WERI-Rb-1 (cell line): Measurements from ENCODE around the gene CETP.

ENCODE experiments used
- DNase-seq: peaks from one replicate; pipeline ENCODE4 v3.0.0-alpha.2; 2020
- H3K27ac ChIP-seq: fragments of 250-450 bp; sonication (Bioruptor Pico); 2 replicates; pipeline ENCODE4 v1.5.1; 2020; ENCODE audit warnings: mild to moderate bottlenecking, moderate library complexity
- H3K27me3 ChIP-seq: fragments of 250-450 bp; sonication (Bioruptor Pico); 2 replicates; pipeline ENCODE4 v1.5.1; 2021; ENCODE audit warnings: mild to moderate bottlenecking, low read depth, moderate library complexity; ENCODE audit not compliant: insufficient read depth, severe bottlenecking
- H3K36me3 ChIP-seq: fragments of 250-450 bp; sonication (Bioruptor Pico); 2 replicates; pipeline ENCODE4 v1.5.1; 2020; ENCODE audit warnings: mild to moderate bottlenecking, moderate library complexity
- H3K4me3 ChIP-seq: 2 replicates; pipeline ENCODE4 v1.5.1; 2011; ENCODE audit warnings: low read depth, mild to moderate bottlenecking, control low read depth, low read length
- H3K9me3 ChIP-seq: fragments of 250-450 bp; sonication (Bioruptor Pico); 2 replicates; pipeline ENCODE4 v1.5.1; 2021; ENCODE audit warnings: mild to moderate bottlenecking, moderate library complexity; ENCODE audit not compliant: severe bottlenecking
- TF ChIP-seq, protein P1 (sequence below): IDR thresholded peaks from 2 replicates; pipeline ENCODE4 v1.5.1; 2011; ENCODE audit warnings: low read depth, mild to moderate bottlenecking, control low read depth, inconsistent platforms, low read length

Gene CETP

DNA sequence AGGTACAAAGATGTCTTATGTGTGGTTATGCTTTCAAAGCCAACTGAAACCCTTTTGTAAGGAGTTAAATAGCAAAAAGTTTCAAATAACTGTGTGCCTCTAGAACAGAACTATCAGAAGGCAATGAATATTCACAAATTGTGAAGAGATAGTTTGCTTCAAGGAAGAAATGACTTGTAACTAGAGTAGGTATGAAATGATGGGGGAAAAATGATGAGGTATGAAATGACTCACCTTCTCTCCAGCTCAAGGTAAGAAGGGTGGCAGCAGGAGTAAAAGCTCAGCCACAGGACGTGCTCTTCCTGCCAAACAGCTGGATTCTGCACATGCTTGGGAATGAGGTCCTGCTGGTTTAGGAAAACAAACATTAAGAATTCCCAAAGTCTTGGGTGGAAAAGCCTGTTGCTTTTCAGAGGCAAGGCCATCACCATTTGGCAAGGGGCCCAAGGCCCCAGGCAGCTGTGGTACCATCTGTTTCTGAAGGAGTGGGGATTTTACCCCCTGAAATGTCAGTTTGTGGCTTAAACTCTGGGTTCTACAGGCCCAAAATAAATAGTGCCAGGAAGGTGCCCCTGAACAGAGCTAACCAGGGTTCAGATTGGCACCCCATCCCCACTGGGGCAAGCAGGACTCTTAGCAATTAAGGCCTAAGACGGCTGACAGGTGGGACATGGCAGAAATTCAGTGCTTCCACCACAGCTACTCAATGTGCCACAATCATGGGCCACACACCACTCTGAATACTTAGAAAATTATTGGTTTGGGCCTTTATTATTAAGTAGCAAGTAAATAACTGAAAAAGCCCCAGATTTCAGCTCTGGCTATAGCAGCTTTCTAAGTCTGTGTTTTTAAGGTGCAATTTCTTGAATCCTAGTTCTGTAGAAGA, 16.6 kb upstream of the CETP start:
- no peak overlapping the region for H3K4me3 ChIP-seq
- peaks cover 53% of the 10 kb centered on the region for H3K36me3 ChIP-seq
- H3K27ac ChIP-seq = no peak overlapping the region
- H3K27me3 ChIP-seq = no peaks in the 10 kb centered on the region
- TF ChIP-seq, protein P1, sequence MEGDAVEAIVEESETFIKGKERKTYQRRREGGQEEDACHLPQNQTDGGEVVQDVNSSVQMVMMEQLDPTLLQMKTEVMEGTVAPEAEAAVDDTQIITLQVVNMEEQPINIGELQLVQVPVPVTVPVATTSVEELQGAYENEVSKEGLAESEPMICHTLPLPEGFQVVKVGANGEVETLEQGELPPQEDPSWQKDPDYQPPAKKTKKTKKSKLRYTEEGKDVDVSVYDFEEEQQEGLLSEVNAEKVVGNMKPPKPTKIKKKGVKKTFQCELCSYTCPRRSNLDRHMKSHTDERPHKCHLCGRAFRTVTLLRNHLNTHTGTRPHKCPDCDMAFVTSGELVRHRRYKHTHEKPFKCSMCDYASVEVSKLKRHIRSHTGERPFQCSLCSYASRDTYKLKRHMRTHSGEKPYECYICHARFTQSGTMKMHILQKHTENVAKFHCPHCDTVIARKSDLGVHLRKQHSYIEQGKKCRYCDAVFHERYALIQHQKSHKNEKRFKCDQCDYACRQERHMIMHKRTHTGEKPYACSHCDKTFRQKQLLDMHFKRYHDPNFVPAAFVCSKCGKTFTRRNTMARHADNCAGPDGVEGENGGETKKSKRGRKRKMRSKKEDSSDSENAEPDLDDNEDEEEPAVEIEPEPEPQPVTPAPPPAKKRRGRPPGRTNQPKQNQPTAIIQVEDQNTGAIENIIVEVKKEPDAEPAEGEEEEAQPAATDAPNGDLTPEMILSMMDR = no peak
- no peak for DNase-seq
- no peaks in the 10 kb centered on the region for H3K9me3 ChIP-seq

- Histone ChIP-seq H3K4me3 (no peak overlapping the region), H3K9me3 (no peaks in the 10 kb centered on the region), H3K36me3 (peaks cover 45% of the 10 kb centered on the region), H3K27ac (no peak overlapping the region), H3K27me3 (no peaks in the 10 kb centered on the region)
- TF ChIP-seq, protein P1 = no peak
- DNase-seq = no peak
These were observed 15.8 kb upstream of the CETP start for GRCh38 chr16:56945847-56946527.

DNA sequence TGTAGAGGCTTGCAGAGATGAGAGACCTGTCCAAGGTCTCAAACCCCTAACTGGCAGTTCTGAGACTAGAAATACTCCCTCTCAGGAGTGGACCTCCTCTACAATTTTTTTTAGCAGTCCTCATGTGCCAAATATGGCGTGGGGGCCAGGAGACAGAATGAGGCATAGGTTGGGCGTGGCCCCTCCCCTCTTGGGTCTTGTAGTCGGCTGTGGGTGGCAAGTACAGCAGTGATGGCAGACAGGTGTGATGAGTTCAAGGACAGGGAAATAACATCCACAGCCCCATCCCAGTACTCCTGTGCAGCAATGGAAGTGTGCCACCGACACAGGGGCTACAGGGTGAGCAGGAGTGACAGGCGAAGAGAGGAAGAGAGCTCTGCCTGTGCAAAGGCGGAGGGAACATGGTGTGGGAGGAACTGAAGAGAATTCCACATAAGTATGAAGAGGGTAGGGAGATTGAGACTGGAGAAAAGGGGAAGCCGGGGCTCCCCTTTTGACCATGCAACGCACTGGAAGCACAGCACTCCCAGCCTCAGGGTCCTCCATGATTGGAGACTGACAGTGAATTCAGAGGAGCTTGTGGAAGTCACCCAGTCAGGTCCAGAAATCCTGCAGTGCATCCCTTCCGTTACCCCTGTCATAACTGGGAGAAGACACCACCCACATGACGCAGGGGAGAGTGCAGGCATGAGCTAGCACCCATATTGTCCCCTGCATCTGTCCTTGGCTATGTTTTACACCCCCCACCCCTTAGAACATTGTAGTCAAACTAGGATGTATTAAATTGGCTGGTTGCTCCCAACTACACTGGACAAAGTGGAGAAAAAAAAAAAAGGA, 14.8 kb upstream of the CETP start:
- H3K27ac ChIP-seq = no peak overlapping the region
- no peaks in the 10 kb centered on the region for H3K27me3 ChIP-seq

GRCh38 chr16:56947604-56947995, 14.2 kb upstream of the CETP start:
- no peak for DNase-seq
- no peaks in the 10 kb centered on the region for H3K9me3 ChIP-seq

More for the DNA sequence above, 14.8 kb upstream of the CETP start:
- H3K36me3 ChIP-seq = peaks cover 35% of the 10 kb centered on the region
- TF ChIP-seq, protein P1 = no peak
- no peak overlapping the region for H3K4me3 ChIP-seq
- no peak for DNase-seq
- no peaks in the 10 kb centered on the region for H3K9me3 ChIP-seq

DNA sequence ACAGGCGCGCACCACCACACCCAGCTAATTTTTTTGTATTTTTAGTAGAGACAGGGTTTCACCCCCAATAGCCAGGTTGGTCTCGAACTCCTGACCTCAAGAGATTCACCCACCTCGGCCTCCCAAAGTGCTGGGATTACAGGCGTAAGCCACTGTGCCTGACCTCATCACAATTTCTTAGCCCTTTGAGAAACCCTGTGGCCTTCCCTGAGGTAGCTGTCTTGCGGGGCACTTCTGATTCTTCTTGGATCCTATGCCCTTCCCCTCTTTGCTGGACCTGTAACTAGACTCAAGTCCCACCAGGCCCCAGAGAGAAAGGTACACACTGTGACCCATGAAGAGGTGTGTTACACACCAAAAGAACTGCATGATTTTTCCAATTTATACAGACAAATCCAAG, 13.5 kb upstream of the CETP start:
- no peak for DNase-seq
- peaks cover 23% of the 10 kb centered on the region for H3K36me3 ChIP-seq
- no peak overlapping the region for H3K4me3 ChIP-seq
- no peaks in the 10 kb centered on the region for H3K27me3 ChIP-seq
- H3K27ac ChIP-seq = no peak overlapping the region
- no peaks in the 10 kb centered on the region for H3K9me3 ChIP-seq
- TF ChIP-seq, protein P1 = no peak

More at GRCh38 chr16:56947604-56947995, 14.2 kb upstream of the CETP start:
- no peak overlapping the region for H3K27ac ChIP-seq
- no peak overlapping the region for H3K4me3 ChIP-seq
- peaks cover 29% of the 10 kb centered on the region for H3K36me3 ChIP-seq
- TF ChIP-seq, protein P1 = no peak
- no peaks in the 10 kb centered on the region for H3K27me3 ChIP-seq
